ENCODE measurements around the gene TSPAN5. TPM values are rescaled to one million over a fixed set of nuclear protein-coding genes. Genes with fewer than 3 reads are reported as not detected.

TSPAN5 gene
- total and polyA plus RNA-seq, 4 donors, result 60.7 to 93.9 (median 76.3) TPM

- Histone ChIP-seq H3K4me1 (ENCODE audit: control insufficient read depth, insufficient read depth, low read length) (peaks cover 5% of the 10 kb centered on the region), H3K36me3 (ENCODE audit: control insufficient read depth, insufficient read depth, low read length) (no peaks in the 10 kb centered on the region), H3K27ac (ENCODE audit: low read depth, low read length) (peak overlapping the region; percentile 45), H3K4me3 (ENCODE audit: low read depth, low read length) (no peak overlapping the region), H3K27me3 (ENCODE audit: control insufficient read depth, insufficient read depth, low read length) (no peaks in the 10 kb centered on the region), H3K9me3 (ENCODE audit: control insufficient read depth, insufficient read depth, low read length) (peaks cover 2% of the 10 kb centered on the region)
- 60% methylated on average over 1 of the region's 5 CpGs for WGBS (ENCODE audit: insufficient coverage)
- DNase-seq (ENCODE audit: low read depth in 4 of 6, low spot score in 6 of 6), result no peak
Observed at GRCh38 chr4:98653890-98654867, 4.2 kb downstream of the TSPAN5 start.

- H3K4me3 ChIP-seq (ENCODE audit: low read depth, low read length), result no peak overlapping the region
- no CpG with 5 or more reads among the region's 3 CpGs for WGBS (ENCODE audit: insufficient coverage)
- peaks cover 2% of the 10 kb centered on the region for H3K9me3 ChIP-seq (ENCODE audit: control insufficient read depth, insufficient read depth, low read length)
- H3K27ac ChIP-seq (ENCODE audit: low read depth, low read length), result no peak overlapping the region
- peaks cover 5% of the 10 kb centered on the region for H3K4me1 ChIP-seq (ENCODE audit: control insufficient read depth, insufficient read depth, low read length)
- H3K27me3 ChIP-seq (ENCODE audit: control insufficient read depth, insufficient read depth, low read length), result no peaks in the 10 kb centered on the region
- DNase-seq (ENCODE audit: low read depth in 4 of 6, low spot score in 6 of 6), result peak in 2 of 6 donors; percentile 49 to 78
- no peaks in the 10 kb centered on the region for H3K36me3 ChIP-seq (ENCODE audit: control insufficient read depth, insufficient read depth, low read length)
Observed at GRCh38 chr4:98652996-98653395, 5.4 kb downstream of the TSPAN5 start.

- Histone ChIP-seq H3K4me1 (ENCODE audit: control insufficient read depth, insufficient read depth, low read length) (no peaks in the 10 kb centered on the region), H3K36me3 (ENCODE audit: control insufficient read depth, insufficient read depth, low read length) (no peaks in the 10 kb centered on the region), H3K9me3 (ENCODE audit: control insufficient read depth, insufficient read depth, low read length) (peaks cover 2% of the 10 kb centered on the region), H3K27me3 (ENCODE audit: control insufficient read depth, insufficient read depth, low read length) (no peaks in the 10 kb centered on the region), H3K4me3 (ENCODE audit: low read depth, low read length) (no peak overlapping the region), H3K27ac (ENCODE audit: low read depth, low read length) (no peak overlapping the region)
- WGBS (ENCODE audit: insufficient coverage), result 87% methylated on average over 3 of the region's 5 CpGs
- DNase-seq (ENCODE audit: low read depth in 4 of 6, low spot score in 6 of 6), result peak in 1 of 6 donors; percentile 38
Observed at GRCh38 chr4:98648602-98649001, 9.8 kb downstream of the TSPAN5 start.

- Histone ChIP-seq H3K4me3 (ENCODE audit: low read depth, low read length) (no peak overlapping the region), H3K36me3 (ENCODE audit: control insufficient read depth, insufficient read depth, low read length) (no peaks in the 10 kb centered on the region), H3K27ac (ENCODE audit: low read depth, low read length) (no peak overlapping the region), H3K27me3 (ENCODE audit: control insufficient read depth, insufficient read depth, low read length) (no peaks in the 10 kb centered on the region), H3K4me1 (ENCODE audit: control insufficient read depth, insufficient read depth, low read length) (no peaks in the 10 kb centered on the region), H3K9me3 (ENCODE audit: control insufficient read depth, insufficient read depth, low read length) (peaks cover 2% of the 10 kb centered on the region)
- DNase-seq (ENCODE audit: low read depth in 4 of 6, low spot score in 6 of 6), result no peak
- WGBS (ENCODE audit: insufficient coverage), result no CpG with 5 or more reads among the region's 3 CpGs
Observed at GRCh38 chr4:98646422-98646821, 12.0 kb downstream of the TSPAN5 start.

GRCh38 chr4:98645527-98645926, 12.9 kb downstream of the TSPAN5 start:
- Histone ChIP-seq H3K27ac (ENCODE audit: low read depth, low read length) (no peak overlapping the region), H3K4me1 (ENCODE audit: control insufficient read depth, insufficient read depth, low read length) (no peaks in the 10 kb centered on the region), H3K36me3 (ENCODE audit: control insufficient read depth, insufficient read depth, low read length) (no peaks in the 10 kb centered on the region), H3K27me3 (ENCODE audit: control insufficient read depth, insufficient read depth, low read length) (no peaks in the 10 kb centered on the region), H3K9me3 (ENCODE audit: control insufficient read depth, insufficient read depth, low read length) (no peaks in the 10 kb centered on the region), H3K4me3 (ENCODE audit: low read depth, low read length) (no peak overlapping the region)
- no peak for DNase-seq (ENCODE audit: low read depth in 4 of 6, low spot score in 6 of 6)
- WGBS (ENCODE audit: insufficient coverage), result 89% methylated on average over 3 of the region's 6 CpGs

GRCh38 chr4:98643755-98644154, 14.7 kb downstream of the TSPAN5 start:
- DNase-seq (ENCODE audit: low read depth in 4 of 6, low spot score in 6 of 6), result no peak
- Histone ChIP-seq H3K27me3 (ENCODE audit: control insufficient read depth, insufficient read depth, low read length) (no peaks in the 10 kb centered on the region), H3K4me3 (ENCODE audit: low read depth, low read length) (no peak overlapping the region), H3K36me3 (ENCODE audit: control insufficient read depth, insufficient read depth, low read length) (no peaks in the 10 kb centered on the region), H3K4me1 (ENCODE audit: control insufficient read depth, insufficient read depth, low read length) (peaks cover under 1% of the 10 kb centered on the region), H3K27ac (ENCODE audit: low read depth, low read length) (no peak overlapping the region), H3K9me3 (ENCODE audit: control insufficient read depth, insufficient read depth, low read length) (no peaks in the 10 kb centered on the region)
- WGBS (ENCODE audit: insufficient coverage), result 80% methylated on average over 1 of the region's 2 CpGs

GRCh38 chr4:98642991-98643426, 15.4 kb downstream of the TSPAN5 start:
- Histone ChIP-seq H3K4me1 (ENCODE audit: control insufficient read depth, insufficient read depth, low read length) (peaks cover 3% of the 10 kb centered on the region), H3K36me3 (ENCODE audit: control insufficient read depth, insufficient read depth, low read length) (no peaks in the 10 kb centered on the region), H3K27ac (ENCODE audit: low read depth, low read length) (no peak overlapping the region), H3K9me3 (ENCODE audit: control insufficient read depth, insufficient read depth, low read length) (no peaks in the 10 kb centered on the region), H3K4me3 (ENCODE audit: low read depth, low read length) (no peak overlapping the region), H3K27me3 (ENCODE audit: control insufficient read depth, insufficient read depth, low read length) (no peaks in the 10 kb centered on the region)
- WGBS (ENCODE audit: insufficient coverage), result 100% methylated on average over 1 of the region's 4 CpGs
- no peak for DNase-seq (ENCODE audit: low read depth in 4 of 6, low spot score in 6 of 6)

GRCh38 chr4:98641906-98642668, 16.3 kb downstream of the TSPAN5 start:
- DNase-seq (ENCODE audit: low read depth in 4 of 6, low spot score in 6 of 6), result no peak
- H3K27me3 ChIP-seq (ENCODE audit: control insufficient read depth, insufficient read depth, low read length), result no peaks in the 10 kb centered on the region
- H3K4me3 ChIP-seq (ENCODE audit: low read depth, low read length), result no peak overlapping the region
- H3K36me3 ChIP-seq (ENCODE audit: control insufficient read depth, insufficient read depth, low read length), result no peaks in the 10 kb centered on the region
- no peak overlapping the region for H3K27ac ChIP-seq (ENCODE audit: low read depth, low read length)
- no CpG with 5 or more reads among the region's 3 CpGs for WGBS (ENCODE audit: insufficient coverage)
- H3K4me1 ChIP-seq (ENCODE audit: control insufficient read depth, insufficient read depth, low read length), result peaks cover 3% of the 10 kb centered on the region
- no peaks in the 10 kb centered on the region for H3K9me3 ChIP-seq (ENCODE audit: control insufficient read depth, insufficient read depth, low read length)

- DNase-seq (ENCODE audit: low read depth in 4 of 6, low spot score in 6 of 6), result no peak
- no peaks in the 10 kb centered on the region for H3K9me3 ChIP-seq (ENCODE audit: control insufficient read depth, insufficient read depth, low read length)
- H3K36me3 ChIP-seq (ENCODE audit: control insufficient read depth, insufficient read depth, low read length), result no peaks in the 10 kb centered on the region
- WGBS (ENCODE audit: insufficient coverage), result 90% methylated on average over 3 of the region's 5 CpGs
- no peak overlapping the region for H3K4me3 ChIP-seq (ENCODE audit: low read depth, low read length)
- H3K27me3 ChIP-seq (ENCODE audit: control insufficient read depth, insufficient read depth, low read length), result no peaks in the 10 kb centered on the region
- H3K4me1 ChIP-seq (ENCODE audit: control insufficient read depth, insufficient read depth, low read length), result peaks cover 3% of the 10 kb centered on the region
- no peak overlapping the region for H3K27ac ChIP-seq (ENCODE audit: low read depth, low read length)
Observed at GRCh38 chr4:98641376-98641775, 17.0 kb downstream of the TSPAN5 start.

All from spinal cord (tissue), 10 donors.